COLO668 (cell line): ENCODE measurements around the gene ARHGEF28.

Experiments
- DNase-seq: peaks from one replicate; lab custom pipeline; 2025; ENCODE audit not compliant: unreplicated experiment; lab: John Stamatoyannopoulos, UW

The ARHGEF28 gene

DNA sequence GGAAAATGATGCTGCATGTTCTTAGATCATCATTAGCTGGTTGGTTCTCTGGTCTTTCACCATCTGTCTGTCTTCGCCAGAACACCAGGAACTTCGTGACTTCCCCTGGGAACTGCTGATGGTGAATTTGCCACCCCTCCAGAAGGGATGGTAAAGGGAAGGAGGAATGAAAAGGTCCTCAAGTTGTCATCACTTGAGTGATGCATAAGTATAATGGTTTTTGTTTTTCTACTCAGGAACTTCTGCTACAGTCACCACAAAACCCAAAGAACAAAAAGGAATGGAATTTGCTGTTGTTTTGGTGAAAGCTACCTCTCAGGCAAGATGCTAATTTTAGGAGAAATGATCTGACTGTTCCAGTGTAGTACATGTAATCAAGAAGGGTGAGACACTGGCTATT is 328.4 kb downstream of the ARHGEF28 start:
- DNase-seq: no peak

DNA sequence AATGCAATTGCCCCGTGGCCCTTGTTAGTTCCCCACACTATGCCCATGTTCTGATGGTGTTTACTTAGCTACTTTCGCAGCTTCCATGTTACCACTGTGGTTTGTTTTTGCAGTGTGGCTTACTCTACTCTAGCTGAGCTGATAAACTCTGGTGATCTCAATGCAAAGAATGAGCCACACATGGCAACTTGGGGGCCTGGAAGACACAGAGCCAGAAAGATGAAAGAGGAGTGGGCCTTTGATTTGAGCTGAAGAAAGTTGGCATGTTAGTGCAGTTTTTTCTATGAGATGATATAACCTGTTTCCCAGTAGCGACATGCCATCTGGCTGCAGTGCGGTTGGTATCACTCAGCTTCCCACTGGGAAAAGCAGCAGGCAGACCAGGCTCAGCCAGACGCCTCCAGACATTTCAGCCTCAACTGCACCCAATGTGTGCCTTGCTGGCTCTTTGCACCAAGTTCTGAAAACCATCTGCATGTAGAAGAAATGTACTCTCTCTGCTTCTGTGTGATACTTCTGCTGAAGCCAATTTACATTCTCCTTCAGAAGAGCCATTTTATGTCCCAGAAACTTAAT is 329.4 kb downstream of the ARHGEF28 start:
- no peak for DNase-seq

DNA sequence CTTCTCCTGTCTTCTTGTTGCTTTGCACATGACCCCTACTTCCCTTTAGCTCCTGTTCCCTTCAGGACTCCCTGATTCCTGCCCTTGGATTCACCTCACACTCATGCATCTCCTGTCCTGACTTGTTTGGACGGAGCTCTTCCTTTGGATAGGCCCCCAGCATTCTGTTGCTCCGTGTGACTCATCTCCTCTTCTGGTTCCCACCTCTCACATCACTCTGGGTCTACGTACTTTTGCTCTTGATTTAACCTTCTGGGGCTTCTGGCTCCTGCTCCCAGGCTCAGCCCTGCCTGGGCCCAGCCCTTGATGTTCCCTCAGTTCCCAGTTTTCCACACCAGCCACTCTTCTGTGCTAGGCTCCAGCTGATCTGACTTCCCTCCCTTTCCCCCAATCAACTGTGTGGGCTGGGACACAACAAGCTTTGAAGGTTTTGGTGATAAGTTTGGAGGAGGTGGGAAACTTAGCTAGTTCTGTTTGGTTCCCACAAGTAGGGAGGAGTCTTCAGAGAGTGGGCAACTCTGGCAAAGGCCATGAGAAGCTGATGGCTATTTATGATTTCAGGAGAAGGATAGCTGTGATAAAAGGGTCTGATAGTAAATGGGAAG is 331.5 kb downstream of the ARHGEF28 start:
- DNase-seq: no peak

DNA sequence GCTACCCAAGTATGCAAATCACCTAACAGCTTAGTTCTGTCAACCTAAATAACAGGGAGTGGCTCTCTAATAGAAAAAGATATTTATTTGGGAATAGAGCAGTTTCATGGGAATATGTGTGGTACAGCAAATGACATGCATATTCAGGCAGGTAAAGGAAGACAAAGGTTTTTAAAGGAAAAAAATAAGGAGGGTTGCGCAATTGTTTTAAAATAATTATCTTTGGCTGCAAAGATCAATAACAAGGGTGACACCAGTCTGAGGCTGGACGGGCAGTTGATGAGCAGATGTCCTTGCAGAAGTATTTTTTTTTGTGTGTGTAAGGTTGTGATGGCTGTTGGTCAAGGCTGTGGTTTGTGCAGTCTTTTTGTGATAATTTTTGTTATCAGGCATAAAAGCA is 332.0 kb downstream of the ARHGEF28 start:
- DNase-seq: no peak

DNA sequence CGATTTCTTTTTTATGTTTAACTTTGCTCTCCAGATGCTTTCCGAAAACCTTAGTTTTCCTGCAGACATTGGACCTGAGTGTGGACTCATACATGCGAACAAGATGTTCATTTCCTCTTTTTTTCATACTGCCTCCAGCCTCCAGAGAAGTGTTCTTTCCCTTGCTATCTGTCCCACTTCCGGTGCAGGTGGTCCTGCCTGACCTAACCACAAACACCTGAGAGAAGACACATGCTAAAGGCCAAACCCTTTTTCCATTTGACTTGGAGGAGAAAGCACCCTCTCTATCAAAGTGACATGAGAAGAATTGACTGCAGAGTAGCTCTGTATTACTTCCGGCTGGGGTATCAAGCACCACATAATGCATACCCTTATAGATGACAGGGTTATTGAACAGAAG is 334.0 kb downstream of the ARHGEF28 start:
- no peak for DNase-seq

DNA sequence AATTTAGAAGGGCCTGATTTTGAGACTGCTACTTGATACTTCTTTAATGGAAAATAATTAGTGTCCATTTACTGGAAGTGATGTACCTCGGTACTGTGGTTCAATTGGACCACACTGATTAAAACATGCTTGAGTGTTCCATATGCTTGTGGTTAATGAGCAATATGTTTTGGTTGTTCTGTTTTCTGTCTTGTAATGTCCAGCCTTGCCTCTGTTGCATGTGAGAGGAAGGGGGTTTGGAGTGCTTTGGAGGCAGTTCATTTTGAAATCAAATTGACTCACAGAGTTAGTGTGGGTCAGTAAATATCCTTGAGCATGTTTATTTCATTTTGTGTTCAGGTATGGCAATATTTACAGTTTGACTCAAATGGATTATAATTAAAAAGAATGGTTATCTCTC is 334.4 kb downstream of the ARHGEF28 start:
- DNase-seq: no peak

- DNase-seq: no peak
Measured at GRCh38 chr5:73962801-73963425, 336.9 kb downstream of the ARHGEF28 start.

DNA sequence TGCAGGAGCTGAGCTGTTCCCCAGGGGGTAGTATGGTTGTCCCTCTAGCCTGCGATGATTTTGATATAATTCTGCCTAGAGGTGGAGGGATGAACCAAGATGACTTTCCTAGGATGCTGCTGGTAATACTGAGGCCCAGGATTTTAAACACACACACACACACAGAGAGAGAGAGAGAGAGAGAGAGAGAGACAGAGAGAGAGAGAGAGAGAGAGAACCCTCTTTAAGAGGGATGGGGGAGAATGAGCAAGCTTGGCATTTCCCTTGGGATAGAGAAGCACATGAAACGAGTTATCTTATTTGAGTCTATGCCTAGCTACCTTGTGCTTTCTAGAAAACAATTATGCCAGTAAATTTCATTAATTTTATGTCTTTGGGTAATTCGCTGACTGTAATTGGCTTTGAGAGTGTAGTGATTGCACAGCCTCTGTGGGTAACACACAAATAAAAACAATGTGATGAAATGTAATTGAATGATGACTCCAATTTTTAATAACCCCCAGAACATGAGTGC is 338.4 kb downstream of the ARHGEF28 start:
- no peak for DNase-seq

- DNase-seq: no peak
Measured at GRCh38 chr5:73966451-73966850, 340.5 kb downstream of the ARHGEF28 start.

DNA sequence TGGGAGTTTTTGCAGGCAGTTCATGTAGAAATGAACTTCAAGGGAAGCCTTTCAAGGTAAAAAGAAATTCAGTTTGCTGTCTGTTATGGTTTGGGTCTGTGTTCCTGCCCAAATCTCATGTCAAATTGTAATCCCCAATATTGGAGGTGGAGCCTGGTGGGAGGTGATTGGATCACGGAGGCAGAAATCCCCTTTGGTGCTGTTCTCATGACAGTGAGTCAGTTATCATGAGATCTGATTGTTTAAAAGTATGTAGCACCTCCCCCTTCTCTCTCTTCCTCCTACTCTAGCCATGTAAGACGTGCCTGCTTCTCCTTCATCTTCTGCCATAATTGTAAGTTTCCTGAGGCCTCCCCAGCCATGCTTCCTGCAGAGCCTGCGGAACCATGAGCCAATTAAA is 341.4 kb downstream of the ARHGEF28 start:
- no peak for DNase-seq

DNA sequence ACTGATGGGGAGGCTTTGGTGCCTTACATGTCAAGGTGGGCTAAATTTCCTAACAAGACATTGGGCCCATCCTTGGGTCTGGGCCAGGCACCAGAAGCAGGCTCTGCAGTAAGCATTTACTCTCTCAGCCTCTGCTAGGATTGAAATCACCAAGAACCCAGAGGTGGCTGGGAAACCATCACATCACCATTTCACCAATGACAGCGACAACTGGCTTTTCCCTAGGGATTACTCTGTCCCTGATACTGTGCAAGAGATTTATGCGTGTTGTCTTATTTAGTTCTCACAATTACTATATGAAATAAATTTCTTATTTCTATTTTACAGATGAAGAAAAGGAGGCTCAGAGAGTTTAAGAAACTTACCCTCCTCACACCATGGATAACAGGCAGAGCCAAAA is 342.2 kb downstream of the ARHGEF28 start:
- no peak for DNase-seq

GRCh38 chr5:73968729-73969128 is 342.7 kb downstream of the ARHGEF28 start:
- no peak for DNase-seq

- DNase-seq: no peak
Measured at GRCh38 chr5:73969195-73970036, 343.4 kb downstream of the ARHGEF28 start.

- DNase-seq: no peak
Measured at GRCh38 chr5:73971326-73971725, 345.3 kb downstream of the ARHGEF28 start.

DNA sequence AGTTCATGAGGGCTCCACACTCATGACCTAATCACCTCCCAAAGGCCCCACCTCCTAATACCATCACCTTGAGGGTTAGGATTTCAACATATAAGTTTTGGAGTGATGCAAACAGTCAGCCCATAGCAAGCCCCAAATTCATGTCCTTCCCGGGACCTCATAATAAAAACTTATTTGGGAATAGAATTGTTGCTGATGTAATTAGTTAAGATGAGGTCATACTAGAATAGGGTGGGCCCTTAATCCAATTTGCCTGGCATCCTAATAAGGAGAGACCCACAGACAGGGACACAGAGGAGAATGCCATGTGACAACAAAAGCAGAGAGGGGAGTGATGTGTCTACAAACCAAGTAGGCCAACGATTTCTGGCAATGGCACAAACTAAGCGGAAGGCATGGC is 347.1 kb downstream of the ARHGEF28 start:
- no peak for DNase-seq

- no peak for DNase-seq
Measured at GRCh38 chr5:73974871-73975360, 348.9 kb downstream of the ARHGEF28 start.

- no peak for DNase-seq
Measured at GRCh38 chr5:73975845-73976244, 349.8 kb downstream of the ARHGEF28 start.

GRCh38 chr5:73977146-73977545 is 351.1 kb downstream of the ARHGEF28 start:
- no peak for DNase-seq

DNA sequence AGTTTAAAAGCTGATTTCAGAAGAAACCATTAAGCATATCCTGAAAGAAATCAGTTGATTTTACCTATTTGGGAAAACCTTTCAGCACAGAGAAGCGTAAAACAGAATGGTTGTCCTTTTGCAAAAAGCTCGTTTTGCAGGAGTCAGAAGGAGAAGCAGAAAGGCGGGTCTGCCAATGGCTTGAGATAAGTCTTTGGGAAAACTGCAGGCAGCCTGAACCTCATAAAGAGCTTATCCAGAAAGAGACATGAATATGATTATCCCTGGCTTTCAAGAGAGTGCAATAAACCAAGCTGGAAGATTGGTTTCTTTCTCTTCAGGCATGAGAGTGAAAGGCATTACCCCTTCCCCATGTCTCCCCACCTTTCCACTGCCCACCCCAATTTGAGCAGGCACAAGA is 353.3 kb downstream of the ARHGEF28 start:
- no peak for DNase-seq

- no peak for DNase-seq
Measured at GRCh38 chr5:73981704-73982103, 355.7 kb downstream of the ARHGEF28 start.

DNA sequence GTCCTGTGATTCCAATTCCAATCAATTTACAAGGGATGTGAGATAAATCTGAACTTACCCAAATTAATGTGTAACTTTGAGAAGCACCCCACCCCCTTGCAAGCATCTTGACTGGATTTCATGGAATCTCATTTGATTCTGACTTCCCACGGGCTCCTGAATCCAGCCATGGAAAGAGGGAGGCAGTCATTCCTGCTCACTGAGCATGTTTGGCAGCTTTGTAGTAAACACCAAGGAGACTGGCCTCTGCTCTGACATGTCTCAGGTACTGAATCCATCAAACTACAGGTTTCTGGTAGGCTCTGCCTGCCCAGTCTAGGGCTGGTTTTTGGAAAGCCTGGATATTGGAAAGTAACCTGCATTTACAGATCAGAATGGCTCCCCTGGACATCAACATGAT is 357.6 kb downstream of the ARHGEF28 start:
- no peak for DNase-seq

DNA sequence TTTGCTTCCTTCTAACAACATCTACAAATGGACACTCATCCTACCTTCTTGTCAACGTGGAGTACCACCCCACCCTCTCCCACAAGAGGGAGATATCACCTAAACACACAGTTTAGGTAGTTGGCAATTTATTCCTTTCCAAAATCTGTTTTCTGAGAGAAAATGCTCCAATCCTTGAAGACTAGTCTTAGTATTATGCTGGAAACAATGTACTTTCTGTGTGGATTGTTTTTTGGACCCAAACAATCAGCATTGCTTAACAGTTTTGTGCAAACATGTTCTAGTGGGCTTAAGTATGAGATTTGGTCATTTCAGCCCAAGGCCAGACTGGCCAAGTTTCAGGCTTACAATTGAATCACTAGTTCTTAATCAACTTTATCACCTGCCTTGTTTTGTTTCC is 359.1 kb downstream of the ARHGEF28 start:
- no peak for DNase-seq
